ENCODE measurements around the gene ZFC3H1.
"Not testable (repeated sequence)": the region's sequence is repeated elsewhere in the genome, so short reads cannot be mapped to it uniquely, and the experiment has no call there.

The ZFC3H1 gene

GRCh38 chr12:71704920-71705319 lies 41.3 kb upstream of the ZFC3H1 start:
- Histone ChIP-seq H3K9me3 (replicated peaks; ENCODE audit: insufficient read depth, low read length) (no peaks in the 10 kb centered on the region), H3K4me2 (ENCODE audit: low read depth, low read length) (no peak overlapping the region), H2AFZ (ENCODE audit: low read length) (no peak overlapping the region), H3K27ac (ENCODE audit: low read length) (no peak overlapping the region), H3K4me1 (ENCODE audit: low read length) (no peaks in the 10 kb centered on the region), H3K9me2 (replicated peaks; ENCODE audit: insufficient read depth, low read length) (no peaks in the 10 kb centered on the region), H3K27me3 (replicated peaks; ENCODE audit: insufficient read depth, low read length) (no peaks in the 10 kb centered on the region), H3K4me3 (ENCODE audit: low read length) (no peak overlapping the region), H3K79me2 (ENCODE audit: low read length) (no peaks in the 10 kb centered on the region), H3F3A (ENCODE audit: insufficient read depth, low read length) (no peaks in the 10 kb centered on the region), H3K36me3 (replicated peaks; ENCODE audit: insufficient read depth, low read length) (0 out of 2 replicates have a peak, but pooled peaks cover 4% of the 10 kb centered on the region), H4K20me1 (ENCODE audit: insufficient read depth, low read length) (no peaks in the 10 kb centered on the region), H3K9ac (ENCODE audit: low read length) (no peak overlapping the region)
- no peak for DNase-seq
- no peak for TF ChIP-seq EZH2 (optimal IDR thresholded peaks at IDR 0.05; ENCODE audit: low read depth, low read length)
- TF ChIP-seq CTCF (IDR thresholded peaks at IDR 0.05; ENCODE audit: low read length): no peak
- TF ChIP-seq EZH2phosphoT487 (IDR thresholded peaks at IDR 0.05; ENCODE audit: low read length): no peak

DNA sequence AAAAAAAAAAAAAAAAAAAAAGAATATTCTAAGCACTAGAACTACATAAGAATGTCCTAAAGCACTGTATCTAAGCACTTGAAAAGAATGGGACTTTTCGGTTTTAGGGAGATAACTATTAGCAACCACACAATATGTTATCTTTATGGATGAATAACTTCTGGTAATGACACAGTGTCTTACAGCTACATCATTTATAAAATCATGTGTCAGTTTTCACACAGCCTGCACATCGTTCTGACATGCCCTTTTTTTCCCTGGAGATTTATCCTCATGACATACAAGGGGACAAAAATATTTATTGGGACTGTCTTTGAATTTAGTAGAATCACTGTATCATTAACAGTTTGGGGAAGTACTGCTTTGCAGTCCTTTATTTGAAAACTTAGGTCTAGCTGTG lies 39.6 kb upstream of the ZFC3H1 start:
- Histone ChIP-seq H4K20me1 (ENCODE audit: insufficient read depth, low read length) (no peaks in the 10 kb centered on the region), H3K4me2 (ENCODE audit: low read depth, low read length) (no peak overlapping the region), H3K36me3 (replicated peaks; ENCODE audit: insufficient read depth, low read length) (0 out of 2 replicates have a peak, but pooled peaks cover 6% of the 10 kb centered on the region), H3K79me2 (ENCODE audit: low read length) (no peaks in the 10 kb centered on the region), H3K4me3 (ENCODE audit: low read length) (no peak overlapping the region), H3K9me2 (replicated peaks; ENCODE audit: insufficient read depth, low read length) (no peaks in the 10 kb centered on the region), H3K27ac (ENCODE audit: low read length) (no peak overlapping the region), H2AFZ (ENCODE audit: low read length) (no peak overlapping the region), H3K27me3 (replicated peaks; ENCODE audit: insufficient read depth, low read length) (no peaks in the 10 kb centered on the region), H3K9ac (ENCODE audit: low read length) (no peak overlapping the region), H3F3A (ENCODE audit: insufficient read depth, low read length) (no peaks in the 10 kb centered on the region), H3K9me3 (replicated peaks; ENCODE audit: insufficient read depth, low read length) (no peaks in the 10 kb centered on the region), H3K4me1 (ENCODE audit: low read length) (no peaks in the 10 kb centered on the region)
- DNase-seq: no peak
- no peak for TF ChIP-seq EZH2phosphoT487 (IDR thresholded peaks at IDR 0.05; ENCODE audit: low read length)
- TF ChIP-seq CTCF (IDR thresholded peaks at IDR 0.05; ENCODE audit: low read length): no peak
- no peak for TF ChIP-seq EZH2 (optimal IDR thresholded peaks at IDR 0.05; ENCODE audit: low read depth, low read length)

DNA sequence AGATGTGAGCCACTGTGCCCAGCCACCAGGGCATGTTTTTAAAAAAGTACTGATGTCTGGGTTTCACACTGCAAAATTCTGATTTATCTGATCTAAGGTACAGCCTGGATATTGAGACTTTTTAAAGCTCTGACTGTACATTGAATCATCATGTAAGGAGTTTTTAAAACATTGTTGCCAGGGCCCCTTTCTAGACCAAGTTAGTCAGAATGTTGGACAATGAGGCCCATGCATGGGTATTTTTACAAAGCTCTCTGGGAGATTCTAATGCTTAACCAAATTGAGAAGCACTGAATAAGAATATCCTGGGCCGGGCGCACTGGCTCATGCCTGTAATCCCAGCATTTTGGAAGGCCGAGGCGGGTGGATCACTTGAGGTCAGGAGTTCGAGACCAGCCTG lies 38.9 kb upstream of the ZFC3H1 start:
- H3K4me1 ChIP-seq (ENCODE audit: low read length): no peaks in the 10 kb centered on the region
- H3K27ac ChIP-seq (ENCODE audit: low read length): no peak overlapping the region
- no peaks in the 10 kb centered on the region for H3K79me2 ChIP-seq (ENCODE audit: low read length)
- no peaks in the 10 kb centered on the region for H4K20me1 ChIP-seq (ENCODE audit: insufficient read depth, low read length)
- H3K9ac ChIP-seq (ENCODE audit: low read length): no peak overlapping the region
- H3F3A ChIP-seq (ENCODE audit: insufficient read depth, low read length): no peaks in the 10 kb centered on the region
- no peaks in the 10 kb centered on the region for H3K9me2 ChIP-seq (replicated peaks; ENCODE audit: insufficient read depth, low read length)
- H2AFZ ChIP-seq (ENCODE audit: low read length): no peak overlapping the region
- TF ChIP-seq EZH2phosphoT487 (IDR thresholded peaks at IDR 0.05; ENCODE audit: low read length) (no peak), CTCF (IDR thresholded peaks at IDR 0.05; ENCODE audit: low read length) (no peak), EZH2 (optimal IDR thresholded peaks at IDR 0.05; ENCODE audit: low read depth, low read length) (no peak)
- no peak overlapping the region for H3K4me3 ChIP-seq (ENCODE audit: low read length)
- DNase-seq: no peak
- no peaks in the 10 kb centered on the region for H3K27me3 ChIP-seq (replicated peaks; ENCODE audit: insufficient read depth, low read length)
- 0 out of 2 replicates have a peak, but pooled peaks cover 6% of the 10 kb centered on the region for H3K36me3 ChIP-seq (replicated peaks; ENCODE audit: insufficient read depth, low read length)
- no peaks in the 10 kb centered on the region for H3K9me3 ChIP-seq (replicated peaks; ENCODE audit: insufficient read depth, low read length)
- H3K4me2 ChIP-seq (ENCODE audit: low read depth, low read length): no peak overlapping the region

- not testable (repeated sequence) for H3K4me3 ChIP-seq (ENCODE audit: low read length); H3K9ac ChIP-seq (ENCODE audit: low read length); H3K9me3 ChIP-seq (replicated peaks; ENCODE audit: insufficient read depth, low read length)
Observed at GRCh38 chr12:71702181-71702580, 38.5 kb upstream of the ZFC3H1 start.

More at GRCh38 chr12:71702181-71702580, 38.5 kb upstream of the ZFC3H1 start:
- not testable (repeated sequence) for H3K4me2 ChIP-seq (ENCODE audit: low read depth, low read length); H4K20me1 ChIP-seq (ENCODE audit: insufficient read depth, low read length); H3K27me3 ChIP-seq (replicated peaks; ENCODE audit: insufficient read depth, low read length); H3K79me2 ChIP-seq (ENCODE audit: low read length); H2AFZ ChIP-seq (ENCODE audit: low read length); H3K27ac ChIP-seq (ENCODE audit: low read length); H3F3A ChIP-seq (ENCODE audit: insufficient read depth, low read length); H3K36me3 ChIP-seq (replicated peaks; ENCODE audit: insufficient read depth, low read length); H3K9me2 ChIP-seq (replicated peaks; ENCODE audit: insufficient read depth, low read length); H3K4me1 ChIP-seq (ENCODE audit: low read length); DNase-seq
